ENCODE measurements around the gene GTF2IRD1. TPM values are rescaled to one million over a fixed set of nuclear protein-coding genes. Genes with fewer than 3 reads are reported as not detected.
"Not testable (repeated sequence)": the region's sequence is repeated elsewhere in the genome, so short reads cannot be mapped to it uniquely, and the experiment has no call there.

The GTF2IRD1 gene
- total and polyA plus RNA-seq, 10 donors: 2.4 to 6.6 (median 3.6) TPM

- no peak for DNase-seq
- no peaks in the 10 kb centered on the region for H3K36me3 ChIP-seq
- WGBS, 5 donors: 79 to 86% (median 84%) methylated on average over 11 to 12 of the region's 12 CpGs
- no peak overlapping the region for H3K27ac ChIP-seq
- peaks cover 0 to under 1% (median 0%) of the 10 kb centered on the region in 8 donors for H3K9me3 ChIP-seq
- TF ChIP-seq POLR2AphosphoS5 (IDR thresholded peaks at IDR 0.05): no peak
- no peak for TF ChIP-seq CTCF (IDR thresholded peaks at IDR 0.05 in 8 of 11, conservative IDR thresholded peaks at IDR 0.05 in 3 of 11)
- no peak for TF ChIP-seq POLR2A (IDR thresholded peaks at IDR 0.05)
- H3K4me1 ChIP-seq: peaks cover 0 to 5% (median 0%) of the 10 kb centered on the region in 6 donors
- intact Hi-C loops (cut with DNase I; ENCODE audit: low total_unique reads): no loop called here
- no peaks in the 10 kb centered on the region for H3K27me3 ChIP-seq (replicated peaks in 1 of 7)
- H3K4me3 ChIP-seq: no peak overlapping the region
These were observed 22.7 kb upstream of the GTF2IRD1 start for GRCh38 chr7:74430961-74431466.

- DNase-seq; H3K4me3 ChIP-seq; intact Hi-C loops (cut with DNase I; ENCODE audit: low total_unique reads); H3K4me1 ChIP-seq; H3K27ac ChIP-seq; H3K36me3 ChIP-seq: not testable (repeated sequence)
- WGBS, 5 donors: 50 to 94% (median 86%) methylated on average over 1 of the region's 1 CpG
- peaks cover 0 to 10% (median 0%) of the 10 kb centered on the region in 7 donors for H3K27me3 ChIP-seq (replicated peaks in 1 of 7)
- H3K9me3 ChIP-seq: peaks cover 0 to 19% (median 14%) of the 10 kb centered on the region in 8 donors
These were observed 16.5 kb upstream of the GTF2IRD1 start for GRCh38 chr7:74437291-74437571.

GRCh38 chr7:74438327-74438726, 15.4 kb upstream of the GTF2IRD1 start:
- TF ChIP-seq CTCF (IDR thresholded peaks at IDR 0.05 in 8 of 11, conservative IDR thresholded peaks at IDR 0.05 in 3 of 11): no peak
- no peak for TF ChIP-seq POLR2AphosphoS5 (IDR thresholded peaks at IDR 0.05)
- no peak for TF ChIP-seq POLR2A (IDR thresholded peaks at IDR 0.05)
- peaks cover 0 to 10% (median 0%) of the 10 kb centered on the region in 7 donors for H3K27me3 ChIP-seq (replicated peaks in 1 of 7)
- H3K4me3 ChIP-seq: no peak overlapping the region
- H3K9me3 ChIP-seq: peaks cover 0 to 19% (median 14%) of the 10 kb centered on the region in 8 donors
- H3K27ac ChIP-seq: no peak overlapping the region
- DNase-seq: no peak
- WGBS, 5 donors: 90 to 99% (median 93%) methylated on average over 2 of the region's 2 CpGs
- intact Hi-C loops (cut with DNase I; ENCODE audit: low total_unique reads): no loop called here
- H3K4me1 ChIP-seq: no peaks in the 10 kb centered on the region
- H3K36me3 ChIP-seq: no peaks in the 10 kb centered on the region

- no peak for TF ChIP-seq POLR2AphosphoS5 (IDR thresholded peaks at IDR 0.05)
- TF ChIP-seq POLR2A (IDR thresholded peaks at IDR 0.05): no peak
- TF ChIP-seq CTCF (IDR thresholded peaks at IDR 0.05 in 8 of 11, conservative IDR thresholded peaks at IDR 0.05 in 3 of 11): no peak
- H3K4me1 ChIP-seq: no peaks in the 10 kb centered on the region
- no peaks in the 10 kb centered on the region for H3K36me3 ChIP-seq
- H3K9me3 ChIP-seq: peaks cover 0 to 19% (median 14%) of the 10 kb centered on the region in 8 donors
- H3K27ac ChIP-seq: no peak overlapping the region
- H3K27me3 ChIP-seq (replicated peaks in 1 of 7): peaks cover 0 to 10% (median 0%) of the 10 kb centered on the region in 7 donors
- intact Hi-C loops (cut with DNase I; ENCODE audit: low total_unique reads): no loop called here
- no peak overlapping the region for H3K4me3 ChIP-seq
- 65 to 84% (median 80%) methylated on average over 4 of the region's 4 CpGs for WGBS, 5 donors
- no peak for DNase-seq
These were observed 14.2 kb upstream of the GTF2IRD1 start for GRCh38 chr7:74439541-74439940.

GRCh38 chr7:74440143-74440542, 13.6 kb upstream of the GTF2IRD1 start:
- H3K27ac ChIP-seq; H3K4me1 ChIP-seq; DNase-seq; H3K36me3 ChIP-seq; intact Hi-C loops (cut with DNase I; ENCODE audit: low total_unique reads); H3K4me3 ChIP-seq: not testable (repeated sequence)
- Histone ChIP-seq H3K27me3 (replicated peaks in 1 of 7) (peaks cover 0 to 10% (median 0%) of the 10 kb centered on the region in 7 donors), H3K9me3 (peaks cover 0 to 19% (median 14%) of the 10 kb centered on the region in 8 donors)
- WGBS, 5 donors: 92 to 96% (median 94%) methylated on average over 3 of the region's 3 CpGs

Data from spleen (tissue), 11 donors.